WTC11 (cell line): ENCODE results near the gene TSPAN5. TPM values are rescaled to one million over a fixed set of nuclear protein-coding genes. Genes with fewer than 3 reads are reported as not detected.

Source experiments
- ATAC-seq: fragments of 200-7000 bp; cut with Tn5 transposase; 2 replicates; pipeline ENCODE4 v1.10.0; 2021; ENCODE audit warnings: mild to moderate bottlenecking, moderate library complexity
- CTCF ChIA-PET: fragments of 300-600 bp; sonication (Branson Sonifier 250); formaldehyde crosslinking; loops from one replicate; lab custom pipeline; 2021; ENCODE audit warnings: antibody characterized with exemption; lab: Charles Lee
- POLR2A ChIA-PET: fragments of 350-600 bp; sonication (Branson Sonifier 250); formaldehyde crosslinking; loops from one replicate; lab custom pipeline; 2021; ENCODE audit warnings: antibody characterized with exemption; lab: Charles Lee
- DNase-seq: peaks from one replicate; pipeline ENCODE4 v3.0.0; 2021; ENCODE audit warnings: low spot score
- H3K27ac Mint-ChIP-seq: 2 replicates; pipeline ENCODE4 v1.8.0; 2021; ENCODE audit warnings: mixed read lengths
- H3K27me3 Mint-ChIP-seq: 2 replicates; pipeline ENCODE4 v1.8.0; 2021; ENCODE audit warnings: low read depth, mild to moderate bottlenecking, moderate library complexity, mixed read lengths
- H3K36me3 Mint-ChIP-seq: 2 replicates; pipeline ENCODE4 v1.8.0; 2021; ENCODE audit warnings: mixed read lengths
- H3K4me1 Mint-ChIP-seq: 2 replicates; pipeline ENCODE4 v1.8.0; 2022; ENCODE audit warnings: mixed read lengths
- H3K4me3 Mint-ChIP-seq: 2 replicates; pipeline ENCODE4 v1.8.0; 2021; ENCODE audit warnings: mild to moderate bottlenecking, moderate library complexity, mixed read lengths
- H3K9me3 Mint-ChIP-seq: 2 replicates; pipeline ENCODE4 v1.8.0; 2021; ENCODE audit warnings: mixed read lengths
- AR ChIP-seq: fragments of 250-450 bp; sonication (Bioruptor Pico); IDR thresholded peaks from 2 replicates; pipeline ENCODE4 v1.9.0; 2021; ENCODE audit warnings: mild to moderate bottlenecking
- ATF2 ChIP-seq: sonication (generic); formaldehyde crosslinking; IDR thresholded peaks from 2 replicates; pipeline ENCODE4 v1.8.1; 2022; ENCODE audit warnings: low read depth, missing genetic modification reagents, borderline replicate concordance
- ATF6 ChIP-seq: sonication (generic); formaldehyde crosslinking; IDR thresholded peaks from 2 replicates; pipeline ENCODE4 v1.8.1; 2023; ENCODE audit warnings: mild to moderate bottlenecking, missing genetic modification reagents
- E2F1 ChIP-seq: sonication (generic); formaldehyde crosslinking; IDR thresholded peaks from 2 replicates; pipeline ENCODE4 v1.8.0; 2022; ENCODE audit warnings: mild to moderate bottlenecking, missing genetic modification reagents
- ELF4 ChIP-seq: sonication (generic); formaldehyde crosslinking; IDR thresholded peaks from 2 replicates; pipeline ENCODE4 v1.8.1; 2022; ENCODE audit warnings: low read depth, mild to moderate bottlenecking, moderate library complexity, missing genetic modification reagents
- ESRRA ChIP-seq: sonication (generic); formaldehyde crosslinking; IDR thresholded peaks from 2 replicates; pipeline ENCODE4 v1.8.1; 2022; ENCODE audit warnings: mild to moderate bottlenecking, missing genetic modification reagents, borderline replicate concordance
- GABPB1 ChIP-seq: sonication (generic); formaldehyde crosslinking; IDR thresholded peaks from 2 replicates; pipeline ENCODE4 v1.8.1; 2023; ENCODE audit warnings: mild to moderate bottlenecking, missing genetic modification reagents
- GTF2I ChIP-seq: fragments of 250-450 bp; sonication (Bioruptor Pico); conservative IDR thresholded peaks from 2 replicates; pipeline ENCODE4 v1.4.0; 2021; ENCODE audit warnings: mild to moderate bottlenecking
- MLX ChIP-seq: sonication (generic); formaldehyde crosslinking; IDR thresholded peaks from 2 replicates; pipeline ENCODE4 v1.8.1; 2023; ENCODE audit warnings: mild to moderate bottlenecking, missing genetic modification reagents, moderate library complexity
- MYBL2 ChIP-seq: sonication (generic); formaldehyde crosslinking; IDR thresholded peaks from 2 replicates; pipeline ENCODE4 v1.8.1; 2023; ENCODE audit warnings: mild to moderate bottlenecking, moderate library complexity, missing genetic modification reagents
- NFE2L1 ChIP-seq: sonication (generic); formaldehyde crosslinking; IDR thresholded peaks from 2 replicates; pipeline ENCODE4 v1.8.1; 2023; ENCODE audit warnings: missing genetic modification reagents
- NFYB ChIP-seq: sonication (generic); formaldehyde crosslinking; conservative IDR thresholded peaks from 2 replicates; pipeline ENCODE4 v1.8.0; 2022; ENCODE audit warnings: low read depth, missing genetic modification reagents
- NR1H2 ChIP-seq: sonication (generic); formaldehyde crosslinking; IDR thresholded peaks from 2 replicates; pipeline ENCODE4 v1.9.0; 2021; ENCODE audit warnings: mild to moderate bottlenecking, moderate library complexity, missing genetic modification reagents
- SP1 ChIP-seq: sonication (generic); formaldehyde crosslinking; conservative IDR thresholded peaks from 2 replicates; pipeline ENCODE4 v1.8.1; 2022; ENCODE audit warnings: missing genetic modification reagents
- STAT6 ChIP-seq: sonication (generic); formaldehyde crosslinking; conservative IDR thresholded peaks from 2 replicates; pipeline ENCODE4 v1.8.1; 2023; ENCODE audit warnings: mild to moderate bottlenecking, low read depth, missing genetic modification reagents, moderate library complexity
- ZNF121 ChIP-seq: sonication (generic); formaldehyde crosslinking; IDR thresholded peaks from 2 replicates; pipeline ENCODE4 v1.8.0; 2023; ENCODE audit warnings: missing genetic modification reagents
- ZNF219 ChIP-seq: sonication (generic); formaldehyde crosslinking; IDR thresholded peaks from 2 replicates; pipeline ENCODE4 v1.8.0; 2023; ENCODE audit warnings: missing genetic modification reagents, mild to moderate bottlenecking, borderline replicate concordance
- ZNF232 ChIP-seq: sonication (generic); formaldehyde crosslinking; IDR thresholded peaks from 2 replicates; pipeline ENCODE4 v1.8.0; 2022; ENCODE audit warnings: mild to moderate bottlenecking, missing genetic modification reagents
- ZNF263 ChIP-seq: sonication (generic); formaldehyde crosslinking; IDR thresholded peaks from 2 replicates; pipeline ENCODE4 v1.8.1; 2022; ENCODE audit warnings: low read depth, mild to moderate bottlenecking, moderate library complexity, missing genetic modification reagents
- ZNF317 ChIP-seq: sonication (generic); formaldehyde crosslinking; IDR thresholded peaks from 2 replicates; pipeline ENCODE4 v1.8.1; 2023; ENCODE audit warnings: low read depth, mild to moderate bottlenecking, moderate library complexity, missing genetic modification reagents, borderline replicate concordance
- ZNF396 ChIP-seq: fragments of 250-450 bp; sonication (Bioruptor Pico); IDR thresholded peaks from 2 replicates; pipeline ENCODE4 v1.8.0; 2021; ENCODE audit warnings: mild to moderate bottlenecking, moderate library complexity, borderline replicate concordance
- ZNF416 ChIP-seq: fragments of 250-450 bp; sonication (Bioruptor Pico); IDR thresholded peaks from 2 replicates; pipeline ENCODE4 v1.9.0; 2021; ENCODE audit warnings: mild to moderate bottlenecking, inconsistent platforms
- ZNF671 ChIP-seq: fragments of 250-450 bp; sonication (Bioruptor Pico); IDR thresholded peaks from 2 replicates; pipeline ENCODE4 v1.8.0; 2021; ENCODE audit warnings: mild to moderate bottlenecking
- total RNA-seq: library from RNA; stranded (reverse); gene quantifications from 3 replicates; pipeline ENCODE4 v1.2.3, GENCODE V29; 2021

TSPAN5 gene
- total RNA-seq, 1 experiment from 2014 or later, result 22.7 TPM

GRCh38 chr4:98619180-98619579 lies 39.2 kb downstream of the TSPAN5 start (continued):
- TF ChIP-seq AR (CRISPR knock-in tag), result no peak
- TF ChIP-seq MLX, result no peak
- no peak for TF ChIP-seq E2F1 (CRISPR knock-in tag)
- TF ChIP-seq ZNF317 (CRISPR knock-in tag), result no peak
- no peak for TF ChIP-seq ZNF263 (CRISPR knock-in tag)
- TF ChIP-seq ZNF396 (CRISPR knock-in tag), result no peak
- no peak for TF ChIP-seq ZNF232
- TF ChIP-seq ZNF121 (CRISPR knock-in tag), result no peak
- TF ChIP-seq SP1 (CRISPR knock-in tag), result no peak

GRCh38 chr4:98618680-98619079 lies 39.7 kb downstream of the TSPAN5 start:
- ChIA-PET POLR2A (no interaction called here), CTCF (no interaction called here)
- TF ChIP-seq MYBL2, result no peak
- TF ChIP-seq SP1 (CRISPR knock-in tag), result no peak
- no peak for TF ChIP-seq GTF2I (CRISPR knock-in tag)
- TF ChIP-seq NR1H2 (CRISPR knock-in tag), result no peak
- H3K4me3 Mint-ChIP-seq, result no peak overlapping the region
- H3K36me3 Mint-ChIP-seq, result no peaks in the 10 kb centered on the region
- no peak overlapping the region for H3K27ac Mint-ChIP-seq
- no peak for ATAC-seq
- no peaks in the 10 kb centered on the region for H3K9me3 Mint-ChIP-seq
- DNase-seq, result no peak
- peaks cover 59% of the 10 kb centered on the region for H3K4me1 Mint-ChIP-seq
- no peaks in the 10 kb centered on the region for H3K27me3 Mint-ChIP-seq

- no peak for DNase-seq
- Mint-ChIP-seq H3K27ac (no peak overlapping the region; the same call in 1 of the 2 replicates), H3K36me3 (no peaks in the 10 kb centered on the region), H3K4me3 (no peak overlapping the region), H3K9me3 (no peaks in the 10 kb centered on the region)
- ChIA-PET CTCF (interaction anchor here (0.7 to 1.1 kb wide), 2 partner anchors 31 to 58 kb away, joined by 3 read pairs; no protein-coding TSS in a partner anchor), POLR2A (no interaction called here)
- no peak for ATAC-seq
- TF ChIP-seq ATF2 (CRISPR knock-in tag), result no peak
- TF ChIP-seq ATF6 (CRISPR knock-in tag), result no peak
- TF ChIP-seq STAT6 (CRISPR knock-in tag), result no peak
- TF ChIP-seq ZNF416, result no peak
- no peak for TF ChIP-seq ELF4 (CRISPR knock-in tag)
- TF ChIP-seq GABPB1, result no peak
- TF ChIP-seq ZNF232, result no peak
- TF ChIP-seq NFYB (CRISPR knock-in tag), result no peak
- TF ChIP-seq ESRRA, result no peak
- no peak for TF ChIP-seq ZNF219 (CRISPR knock-in tag)
- no peak for TF ChIP-seq NFE2L1 (CRISPR knock-in tag)
- TF ChIP-seq MYBL2, result no peak
- TF ChIP-seq ZNF671 (CRISPR knock-in tag), result no peak
- TF ChIP-seq, all 79 proteins: peak for 0
- H3K4me1 Mint-ChIP-seq, result peaks cover 59% of the 10 kb centered on the region
- H3K27me3 Mint-ChIP-seq, result no peaks in the 10 kb centered on the region
Measured at GRCh38 chr4:98617358-98618047, 40.9 kb downstream of the TSPAN5 start.
